A673 (cell line): ENCODE results near the gene SLC22A17. TPM values are rescaled to one million over a fixed set of nuclear protein-coding genes. Genes with fewer than 3 reads are reported as not detected.

Source experiments
- BruUV-seq: library from RNA; stranded (reverse); fragments of 400-500 nt; replicated peaks from 2 replicates; lab custom pipeline; 2021; lab: Mats Ljungman, UMichigan
- CTCF ChIA-PET: fragments of 300-600 bp; sonication (Branson Sonifier 250); formaldehyde crosslinking; loops from one replicate; lab custom pipeline; 2022; ENCODE audit warnings: antibody characterized with exemption; lab: Charles Lee
- POLR2A ChIA-PET: fragments of 300-600 bp; sonication (Branson Sonifier 250); formaldehyde crosslinking; loops from one replicate; lab custom pipeline; 2022; ENCODE audit warnings: antibody characterized with exemption; ENCODE audit not compliant: low non-redundant PET; lab: Charles Lee
- DNase-seq: peaks from one replicate; pipeline ENCODE4 v3.0.0-alpha.2; 2015; ENCODE audit warnings: low spot score
- H3K27ac ChIP-seq: fragments of 200-600 bp; sonication (generic); 2 replicates; pipeline ENCODE4 v1.5.1; 2016; ENCODE audit warnings: mixed run types, low read depth, mild to moderate bottlenecking, mixed read lengths, antibody characterized with exemption, low read length; ENCODE audit not compliant: poor library complexity, severe bottlenecking
- H3K27me3 ChIP-seq: fragments of 200-600 bp; sonication (generic); replicated peaks from 2 replicates; pipeline ENCODE4 v1.6.1; 2017; ENCODE audit warnings: mixed run types, low read depth, mild to moderate bottlenecking, mixed read lengths, antibody characterized with exemption, low read length; ENCODE audit not compliant: insufficient read depth, poor library complexity
- H3K36me3 ChIP-seq: fragments of 200-600 bp; sonication (generic); 2 replicates; pipeline ENCODE4 v1.6.1; 2016; ENCODE audit warnings: mixed run types, mild to moderate bottlenecking, mixed read lengths, antibody characterized with exemption, low read length; ENCODE audit not compliant: insufficient read depth, poor library complexity, severe bottlenecking
- H3K4me1 ChIP-seq: fragments of 200-600 bp; sonication (generic); 2 replicates; pipeline ENCODE4 v1.6.1; 2017; ENCODE audit warnings: mixed run types, mild to moderate bottlenecking, mixed read lengths, antibody characterized with exemption, low read length; ENCODE audit not compliant: insufficient read depth, poor library complexity, severe bottlenecking
- H3K4me3 ChIP-seq: fragments of 200-600 bp; sonication (generic); 2 replicates; pipeline ENCODE4 v1.5.1; 2016; ENCODE audit warnings: low read depth, mixed run types, mild to moderate bottlenecking, mixed read lengths, low read length; ENCODE audit not compliant: poor library complexity, severe bottlenecking
- H3K9me3 ChIP-seq: fragments of 200-600 bp; sonication (generic); 2 replicates; pipeline ENCODE4 v1.6.1; 2016; ENCODE audit warnings: mixed run types, low read depth, mild to moderate bottlenecking, mixed read lengths, antibody characterized with exemption, low read length; ENCODE audit not compliant: poor library complexity, severe bottlenecking
- EZH2 ChIP-seq: fragments of 200-600 bp; sonication (generic); IDR thresholded peaks from 2 replicates; pipeline ENCODE4 v1.6.1; 2017; ENCODE audit warnings: borderline replicate concordance, low read depth, mild to moderate bottlenecking, mixed read lengths, antibody characterized with exemption, low read length; ENCODE audit not compliant: poor library complexity, severe bottlenecking
- intact Hi-C: fragments of 100-400 bp; cut with micrococcal nuclease; formaldehyde crosslinking; loops from one replicate; pipeline ENCODE4 v1.10.0; 2022; ENCODE audit not compliant: unreplicated experiment
- total RNA-seq: library from RNA; stranded (reverse); gene quantifications from 2 replicates; pipeline ENCODE4 v1.2.3, GENCODE V29; 2021
- TF ChIP-seq, protein P1 (sequence below): fragments of 300-800, 200-600 bp; sonication (generic); conservative IDR thresholded peaks from 2 replicates; pipeline ENCODE4 v1.5.1; 2017; ENCODE audit warnings: low read depth, mild to moderate bottlenecking, antibody characterized with exemption, low read length, moderate library complexity, mixed read lengths

The SLC22A17 gene
- total RNA-seq, 1 experiment from 2014 or later, result 23.0 TPM

DNA sequence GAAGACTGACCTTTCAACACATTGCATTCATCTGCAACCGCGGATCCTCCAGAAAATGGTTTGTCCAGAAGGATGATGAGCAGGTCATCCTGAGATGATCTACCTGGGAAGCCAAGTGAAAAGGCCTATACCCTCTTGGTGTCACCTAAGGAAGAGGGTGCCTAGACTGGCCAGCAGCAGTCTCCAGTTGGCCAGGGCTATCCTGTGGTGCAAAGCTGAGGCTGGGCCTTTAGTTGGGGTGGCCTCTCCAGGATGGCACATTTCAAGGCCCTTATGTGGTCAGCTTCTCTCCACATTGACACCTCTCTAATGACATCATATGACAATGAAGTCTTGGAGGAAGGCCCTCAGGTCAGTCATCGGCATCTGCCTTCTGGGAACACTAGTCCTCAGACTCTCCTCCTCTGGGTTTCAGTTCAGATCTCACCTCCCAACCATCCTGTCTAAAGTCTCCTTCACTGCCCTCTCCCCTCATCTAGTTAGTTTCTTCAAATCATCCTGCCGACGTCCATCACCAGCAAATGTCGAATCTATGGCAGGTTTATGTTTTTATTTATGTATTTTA, 3.3 kb upstream of the SLC22A17 start:
- no TSS peak for BruUV-seq
- Histone ChIP-seq H3K9me3 (no peaks in the 10 kb centered on the region), H3K4me3 (no peak overlapping the region), H3K27ac (no peak overlapping the region), H3K36me3 (peaks cover 44% of the 10 kb centered on the region), H3K27me3 (no peaks in the 10 kb centered on the region), H3K4me1 (peaks cover 5% of the 10 kb centered on the region)
- ChIA-PET POLR2A (no interaction called here), CTCF (no interaction called here)
- intact Hi-C loops, result no loop called here
- TF ChIP-seq EZH2, result no peak
- TF ChIP-seq, protein P1, sequence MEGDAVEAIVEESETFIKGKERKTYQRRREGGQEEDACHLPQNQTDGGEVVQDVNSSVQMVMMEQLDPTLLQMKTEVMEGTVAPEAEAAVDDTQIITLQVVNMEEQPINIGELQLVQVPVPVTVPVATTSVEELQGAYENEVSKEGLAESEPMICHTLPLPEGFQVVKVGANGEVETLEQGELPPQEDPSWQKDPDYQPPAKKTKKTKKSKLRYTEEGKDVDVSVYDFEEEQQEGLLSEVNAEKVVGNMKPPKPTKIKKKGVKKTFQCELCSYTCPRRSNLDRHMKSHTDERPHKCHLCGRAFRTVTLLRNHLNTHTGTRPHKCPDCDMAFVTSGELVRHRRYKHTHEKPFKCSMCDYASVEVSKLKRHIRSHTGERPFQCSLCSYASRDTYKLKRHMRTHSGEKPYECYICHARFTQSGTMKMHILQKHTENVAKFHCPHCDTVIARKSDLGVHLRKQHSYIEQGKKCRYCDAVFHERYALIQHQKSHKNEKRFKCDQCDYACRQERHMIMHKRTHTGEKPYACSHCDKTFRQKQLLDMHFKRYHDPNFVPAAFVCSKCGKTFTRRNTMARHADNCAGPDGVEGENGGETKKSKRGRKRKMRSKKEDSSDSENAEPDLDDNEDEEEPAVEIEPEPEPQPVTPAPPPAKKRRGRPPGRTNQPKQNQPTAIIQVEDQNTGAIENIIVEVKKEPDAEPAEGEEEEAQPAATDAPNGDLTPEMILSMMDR, result no peak
- DNase-seq, result no peak

DNA sequence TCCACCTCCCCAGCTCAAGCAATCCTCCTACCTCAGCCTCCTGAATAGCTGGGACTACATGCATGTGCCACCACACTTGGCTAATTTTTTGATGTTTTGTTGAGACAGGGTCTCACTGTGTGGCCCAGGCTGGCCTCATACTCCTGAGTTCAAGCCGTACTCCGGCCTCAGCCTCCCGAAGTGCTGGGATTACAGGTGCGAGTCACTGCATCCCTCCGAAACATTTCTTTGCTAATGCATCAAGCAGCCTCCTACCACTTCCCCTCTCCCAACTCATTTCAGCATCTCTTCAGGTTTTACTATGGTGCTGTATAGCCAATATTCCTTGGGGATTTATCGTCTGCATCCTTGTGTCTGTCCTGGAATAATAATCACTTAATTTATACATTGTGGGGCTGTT, 2.3 kb upstream of the SLC22A17 start:
- no TSS peak for BruUV-seq
- CTCF ChIA-PET, result no interaction called here
- POLR2A ChIA-PET, result no interaction called here

DNA sequence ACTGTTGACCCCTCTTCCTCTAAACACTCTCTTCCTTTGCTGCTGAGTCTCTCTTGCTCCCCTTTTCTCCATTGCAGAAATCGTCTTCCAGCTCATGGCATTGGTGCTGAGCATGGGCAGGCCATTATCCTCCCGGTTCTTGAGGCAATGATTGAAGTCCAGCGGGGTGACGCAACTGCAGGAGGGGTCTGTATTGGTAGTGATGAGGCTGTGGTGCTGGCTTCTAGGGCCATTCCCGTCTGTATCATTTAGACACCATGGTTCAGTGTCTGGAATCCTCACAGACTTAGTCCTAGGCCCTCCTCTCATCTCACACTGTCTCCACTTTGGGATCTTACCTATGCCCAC, 720 bp upstream of the SLC22A17 start:
- H3K27ac ChIP-seq, result no peak overlapping the region
- no peak for DNase-seq
- H3K27me3 ChIP-seq, result no peaks in the 10 kb centered on the region
- H3K36me3 ChIP-seq, result peaks cover 20% of the 10 kb centered on the region
- H3K4me3 ChIP-seq, result no peak overlapping the region
- BruUV-seq, result no TSS peak
- peaks cover 5% of the 10 kb centered on the region for H3K4me1 ChIP-seq
- no peak for TF ChIP-seq EZH2
- TF ChIP-seq, protein P1, result no peak
- intact Hi-C loops, result no loop called here
- H3K9me3 ChIP-seq, result no peaks in the 10 kb centered on the region
- CTCF ChIA-PET, result no interaction called here
- POLR2A ChIA-PET, result interaction anchor here (0.5 to 1.0 kb wide), 2 partner anchors 26 to 301 kb away, joined by 3 to 4 read pairs; no protein-coding TSS in a partner anchor

More for the DNA sequence above, 2.3 kb upstream of the SLC22A17 start:
- intact Hi-C loops, result no loop called here
- peaks cover 5% of the 10 kb centered on the region for H3K4me1 ChIP-seq
- DNase-seq, result no peak
- no peak overlapping the region for H3K4me3 ChIP-seq
- peaks cover 36% of the 10 kb centered on the region for H3K36me3 ChIP-seq
- H3K27ac ChIP-seq, result no peak overlapping the region
- no peak for TF ChIP-seq EZH2
- TF ChIP-seq, protein P1, result no peak
- no peaks in the 10 kb centered on the region for H3K9me3 ChIP-seq
- no peaks in the 10 kb centered on the region for H3K27me3 ChIP-seq
